CD14-positive monocyte (primary cell): ENCODE results near the gene SLC22A23. TPM values are rescaled to one million over a fixed set of nuclear protein-coding genes. Genes with fewer than 3 reads are reported as not detected.

ENCODE experiments used
- DNase-seq, 3 donors: peaks; one replicate each; pipeline ENCODE4 v3.0.0-alpha.2; 2011 to 2022
- H2AFZ ChIP-seq: 2 replicates; pipeline ENCODE4 v1.6.0; 2012; ENCODE audit warnings: mild to moderate bottlenecking, low read depth, low read length, inconsistent platforms; ENCODE audit not compliant: insufficient read depth, poor library complexity, severe bottlenecking
- H3K27ac ChIP-seq, 2 donors: 1 replicate in 1 of 2; 2 replicates in 1 of 2; pipeline ENCODE4 v1.5.1; 2012 to 2013; ENCODE audit warnings: low read length in 2 of 2, control low read depth in 1 of 2, inconsistent platforms in 1 of 2, low read depth in 1 of 2, mild to moderate bottlenecking in 1 of 2
- H3K27me3 ChIP-seq, 2 donors: one replicate each; pipeline versions ENCODE4 v1.6.0 to v1.6.1; 2011 to 2013; ENCODE audit warnings: low read length in 2 of 2; ENCODE audit not compliant: control insufficient read depth in 2 of 2, insufficient read depth in 2 of 2
- H3K36me3 ChIP-seq, 2 donors: replicated peaks in 1 of 2; 1 replicate in 1 of 2; 2 replicates in 1 of 2; pipeline versions ENCODE4 v1.5.1 to v1.6.1; 2012 to 2013; ENCODE audit warnings: low read length in 2 of 2, control low read depth in 1 of 2, inconsistent platforms in 1 of 2, mild to moderate bottlenecking in 1 of 2; ENCODE audit not compliant: insufficient read depth in 2 of 2, control insufficient read depth in 1 of 2
- H3K4me1 ChIP-seq, 2 donors: 1 replicate in 1 of 2; 2 replicates in 1 of 2; pipeline versions ENCODE4 v1.5.1 to v1.6.1; 2012 to 2013; ENCODE audit warnings: low read length in 2 of 2, control low read depth in 1 of 2, inconsistent platforms in 1 of 2, mild to moderate bottlenecking in 1 of 2, moderate library complexity in 1 of 2; ENCODE audit not compliant: insufficient read depth in 2 of 2, control insufficient read depth in 1 of 2
- H3K4me2 ChIP-seq: replicated peaks from 2 replicates; pipeline ENCODE3; 2012; ENCODE audit warnings: low read length, moderate library complexity, mild to moderate bottlenecking; ENCODE audit not compliant: poor library complexity, severe bottlenecking; ENCODE audit errors: extremely low read depth
- H3K4me3 ChIP-seq, 3 experiments: fragments of 200-600 bp in 1 of 3; sonication (generic) in 1 of 3; replicated peaks in 1 of 3; 1 replicate in 2 of 3; 2 replicates in 1 of 3; pipeline ENCODE4 v1.5.1; 2011 to 2013; ENCODE audit warnings: low read length in 3 of 3, mild to moderate bottlenecking in 3 of 3, control low read depth in 2 of 3, low read depth in 2 of 3, inconsistent platforms in 1 of 3, moderate library complexity in 1 of 3
- H3K79me2 ChIP-seq: 2 replicates; pipeline ENCODE4 v1.6.0; 2012; ENCODE audit warnings: mild to moderate bottlenecking, control low read depth, inconsistent platforms, low read length, moderate library complexity; ENCODE audit not compliant: insufficient read depth
- H3K9ac ChIP-seq: 2 replicates; pipeline ENCODE4 v1.6.0; 2017; ENCODE audit warnings: low read length, mild to moderate bottlenecking; ENCODE audit not compliant: insufficient read depth, poor library complexity, severe bottlenecking
- H3K9me3 ChIP-seq, 2 donors: replicated peaks in 1 of 2; 1 replicate in 1 of 2; 2 replicates in 1 of 2; pipeline versions ENCODE4 v1.5.1 to v1.6.1; 2012 to 2013; ENCODE audit warnings: low read length in 2 of 2, control low read depth in 1 of 2; ENCODE audit not compliant: control insufficient read depth in 1 of 2, insufficient read depth in 1 of 2
- H4K20me1 ChIP-seq: 2 replicates; pipeline ENCODE4 v1.6.0; 2012; ENCODE audit warnings: mild to moderate bottlenecking, low read length, control low read depth, moderate library complexity; ENCODE audit not compliant: insufficient read depth
- H3K27ac Mint-ChIP-seq, 7 donors: one replicate each; pipeline ENCODE4 v1.8.0; 2020; ENCODE audit warnings: mild to moderate bottlenecking in 7 of 7, mixed read lengths in 7 of 7, moderate library complexity in 6 of 7, inconsistent platforms in 2 of 7
- H3K27me3 Mint-ChIP-seq, 3 donors: one replicate each; pipeline ENCODE4 v1.8.0; 2021 to 2022; ENCODE audit warnings: low read depth in 3 of 3, mild to moderate bottlenecking in 3 of 3, mixed read lengths in 3 of 3, moderate library complexity in 3 of 3, inconsistent platforms in 1 of 3
- H3K36me3 Mint-ChIP-seq, 2 donors: one replicate each; pipeline ENCODE4 v1.8.0; 2020; ENCODE audit warnings: mixed read lengths in 2 of 2, inconsistent platforms in 1 of 2, mild to moderate bottlenecking in 1 of 2
- H3K4me1 Mint-ChIP-seq: one replicate; pipeline ENCODE4 v1.8.0; 2020; ENCODE audit warnings: mild to moderate bottlenecking, mixed read lengths
- H3K4me3 Mint-ChIP-seq, 2 donors: one replicate each; pipeline ENCODE4 v1.8.0; 2020; ENCODE audit warnings: mild to moderate bottlenecking in 2 of 2, mixed read lengths in 2 of 2, moderate library complexity in 1 of 2
- H3K9me3 Mint-ChIP-seq, 7 donors: one replicate each; pipeline ENCODE4 v1.8.0; 2020 to 2022; ENCODE audit warnings: mixed read lengths in 7 of 7, mild to moderate bottlenecking in 6 of 7, moderate library complexity in 6 of 7, inconsistent platforms in 2 of 7
- WGBS: methylation state at CpG from one replicate; pipeline ENCODE4 v1.1.5; 2013; ENCODE audit warnings: missing lambda C conversion rate; ENCODE audit not compliant: insufficient coverage; 5-methylcytosine and 5-hydroxymethylcytosine counted together
- intact Hi-C, 2 donors: fragments of 100-400 bp; cut with micrococcal nuclease; formaldehyde crosslinking; loops; one replicate each; pipeline versions ENCODE4 v1.15.0 to v1.15.1; 2023
- polyA plus RNA-seq, 3 donors: library from polyadenylated mRNA; depleted of rRNA in 1 of 3; unstranded in 2 of 3; stranded (reverse) in 1 of 3; fragments of 300-500 nt in 2 of 3; fragments of >200 nt in 1 of 3; fragmentation: Illumina TruSeq in 2 of 3; gene quantifications; 1 replicate in 2 of 3; 2 replicates in 1 of 3; pipeline ENCODE4 v1.2.3, GENCODE V29; 2012 to 2021
- TF ChIP-seq, protein P1 (sequence below): fragments of 200-600 bp; IDR thresholded peaks from one replicate; pipeline ENCODE4 v1.8.0; 2022; ENCODE audit warnings: antibody characterized with exemption, mild to moderate bottlenecking

Gene SLC22A23
- polyA plus RNA-seq, 3 donors: 0.08 TPM; not detected in 2

DNA sequence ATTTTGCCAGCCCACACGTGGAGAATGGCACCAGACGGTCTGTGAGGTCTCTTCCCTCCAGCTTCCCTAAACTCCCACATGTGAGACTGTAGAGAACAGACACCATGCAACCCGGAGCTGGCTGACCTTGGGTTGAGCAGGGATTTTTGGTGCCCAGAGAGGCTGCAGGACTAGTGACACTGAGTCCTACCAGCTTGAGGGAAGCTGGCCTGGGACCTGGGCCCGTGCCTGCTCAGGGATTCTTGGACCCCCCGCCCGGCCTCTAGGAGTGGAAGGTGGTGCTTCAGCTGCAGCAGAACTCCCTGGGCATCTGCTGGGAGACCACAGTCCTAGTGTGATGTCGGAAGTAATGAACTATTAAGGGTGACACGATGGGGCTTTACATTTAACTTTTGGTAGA, 194.9 kb downstream of the SLC22A23 start:
- no peak overlapping the region for H3K9ac ChIP-seq
- H3K79me2 ChIP-seq: peaks cover 52% of the 10 kb centered on the region
- TF ChIP-seq, protein P1, sequence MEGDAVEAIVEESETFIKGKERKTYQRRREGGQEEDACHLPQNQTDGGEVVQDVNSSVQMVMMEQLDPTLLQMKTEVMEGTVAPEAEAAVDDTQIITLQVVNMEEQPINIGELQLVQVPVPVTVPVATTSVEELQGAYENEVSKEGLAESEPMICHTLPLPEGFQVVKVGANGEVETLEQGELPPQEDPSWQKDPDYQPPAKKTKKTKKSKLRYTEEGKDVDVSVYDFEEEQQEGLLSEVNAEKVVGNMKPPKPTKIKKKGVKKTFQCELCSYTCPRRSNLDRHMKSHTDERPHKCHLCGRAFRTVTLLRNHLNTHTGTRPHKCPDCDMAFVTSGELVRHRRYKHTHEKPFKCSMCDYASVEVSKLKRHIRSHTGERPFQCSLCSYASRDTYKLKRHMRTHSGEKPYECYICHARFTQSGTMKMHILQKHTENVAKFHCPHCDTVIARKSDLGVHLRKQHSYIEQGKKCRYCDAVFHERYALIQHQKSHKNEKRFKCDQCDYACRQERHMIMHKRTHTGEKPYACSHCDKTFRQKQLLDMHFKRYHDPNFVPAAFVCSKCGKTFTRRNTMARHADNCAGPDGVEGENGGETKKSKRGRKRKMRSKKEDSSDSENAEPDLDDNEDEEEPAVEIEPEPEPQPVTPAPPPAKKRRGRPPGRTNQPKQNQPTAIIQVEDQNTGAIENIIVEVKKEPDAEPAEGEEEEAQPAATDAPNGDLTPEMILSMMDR: no peak
- no peak overlapping the region for H3K4me3 ChIP-seq
- peak overlapping the region in 1 of 7 donors; percentile 9 for H3K27ac Mint-ChIP-seq
- peaks cover 0 to 9% of the 10 kb centered on the region in 2 donors for H3K27me3 ChIP-seq
- peaks cover 16 to 34% of the 10 kb centered on the region in 2 donors for H3K36me3 ChIP-seq
- no peak overlapping the region for H2AFZ ChIP-seq
- intact Hi-C loops: no loop called here
- peaks cover 31 to 40% of the 10 kb centered on the region in 2 donors for H3K36me3 Mint-ChIP-seq
- no peak for DNase-seq
- peaks cover 19 to 23% of the 10 kb centered on the region in 2 donors for H3K4me1 ChIP-seq
- H3K4me2 ChIP-seq: no peak overlapping the region
- no peak overlapping the region for H3K27ac ChIP-seq
- WGBS: 70% methylated on average over 5 of the region's 8 CpGs
- peaks cover 45% of the 10 kb centered on the region for H4K20me1 ChIP-seq
- no peaks in the 10 kb centered on the region for H3K9me3 Mint-ChIP-seq
- peaks cover 4 to 9% (median 4%) of the 10 kb centered on the region in 3 donors for H3K27me3 Mint-ChIP-seq
- H3K4me1 Mint-ChIP-seq: peaks cover 30% of the 10 kb centered on the region
- no peaks in the 10 kb centered on the region for H3K9me3 ChIP-seq
- no peak overlapping the region for H3K4me3 Mint-ChIP-seq

DNA sequence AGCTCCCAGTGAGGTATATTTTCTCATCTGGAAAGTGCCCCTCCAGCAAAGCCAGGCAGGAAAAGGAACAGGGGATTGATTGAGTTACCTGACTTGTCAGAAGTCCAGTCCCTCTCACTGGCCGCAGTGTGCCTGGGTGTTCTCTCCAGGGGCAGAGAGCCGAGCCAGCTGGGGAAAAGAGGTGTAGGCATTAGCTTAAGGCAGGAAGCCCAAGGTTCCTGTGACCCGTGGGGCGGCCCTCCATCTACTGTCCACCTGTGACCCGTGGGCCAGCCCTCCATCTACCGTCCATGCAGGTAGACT, 195.4 kb downstream of the SLC22A23 start:
- DNase-seq: no peak
- peaks cover 19 to 23% of the 10 kb centered on the region in 2 donors for H3K4me1 ChIP-seq
- intact Hi-C loops: no loop called here

More for the DNA sequence above, 195.4 kb downstream of the SLC22A23 start:
- Mint-ChIP-seq H3K4me3 (no peak overlapping the region), H3K4me1 (peaks cover 30% of the 10 kb centered on the region), H3K36me3 (peaks cover 30 to 40% of the 10 kb centered on the region in 2 donors), H3K27me3 (peaks cover 8 to 14% (median 9%) of the 10 kb centered on the region in 3 donors), H3K27ac (peak overlapping the region in 1 of 7 donors; percentile 32), H3K9me3 (no peaks in the 10 kb centered on the region)
- TF ChIP-seq, protein P1: no peak
- H3K27me3 ChIP-seq: peaks cover 0 to 9% of the 10 kb centered on the region in 2 donors
- no peaks in the 10 kb centered on the region for H3K9me3 ChIP-seq
- peaks cover 45% of the 10 kb centered on the region for H4K20me1 ChIP-seq
- 50% methylated on average over 2 of the region's 6 CpGs for WGBS
- H3K27ac ChIP-seq: no peak overlapping the region
- no peak overlapping the region for H3K4me2 ChIP-seq
- peaks cover 52% of the 10 kb centered on the region for H3K79me2 ChIP-seq
- H2AFZ ChIP-seq: no peak overlapping the region
- peaks cover 16 to 34% of the 10 kb centered on the region in 2 donors for H3K36me3 ChIP-seq
- H3K4me3 ChIP-seq: no peak overlapping the region
- H3K9ac ChIP-seq: no peak overlapping the region
